GM18951 (cell line): ENCODE results near the gene UBQLN2.
"Not testable (repeated sequence)": the region's sequence is repeated elsewhere in the genome, so short reads cannot be mapped to it uniquely, and the experiment has no call there.

ENCODE experiments used
- POLR2A ChIP-seq: IDR thresholded peaks from 4 replicates; pipeline ENCODE4 v1.6.1; 2011; ENCODE audit warnings: mild to moderate bottlenecking; ENCODE audit not compliant: insufficient read length, insufficient read depth; ENCODE audit errors: extremely low read depth
- in situ Hi-C: fragments of 300-500 bp; cut with MboI; formaldehyde crosslinking; loops from one replicate; pipeline ENCODE4 v1.12.0; 2022; ENCODE audit warnings: low sequenced_read_pairs, mixed read lengths, inconsistent platforms; ENCODE audit not compliant: unreplicated experiment

The UBQLN2 gene

GRCh38 chrX:56576721-56577120 lies 13.3 kb downstream of the UBQLN2 start:
- in situ Hi-C loops: no loop called here
- TF ChIP-seq POLR2A: no peak

GRCh38 chrX:56588397-56589188 lies 25.2 kb downstream of the UBQLN2 start:
- in situ Hi-C loops: no loop called here
- no peak for TF ChIP-seq POLR2A

GRCh38 chrX:56591830-56592229 lies 28.4 kb downstream of the UBQLN2 start:
- in situ Hi-C loops: not testable (repeated sequence)

GRCh38 chrX:56600141-56600540 lies 36.7 kb downstream of the UBQLN2 start:
- no peak for TF ChIP-seq POLR2A
- in situ Hi-C loops: no loop called here

- TF ChIP-seq POLR2A: no peak
- in situ Hi-C loops: no loop called here
Observed at GRCh38 chrX:56600987-56601386, 37.6 kb downstream of the UBQLN2 start.

- in situ Hi-C loops: no loop called here
- TF ChIP-seq POLR2A: no peak
Observed at GRCh38 chrX:56615282-56615681, 51.9 kb downstream of the UBQLN2 start.
